Body of pancreas (tissue), 4 donors: ENCODE results near the gene OR10H4.

ENCODE experiments used
- CTCF ChIP-seq, 7 experiments: fragments of 450-650 bp in 4 of 7; fragments of 200-600 bp in 3 of 7; sonication (generic) in 3 of 7; IDR thresholded peaks; one replicate each; pipeline ENCODE4 v1.5.1; 2016 to 2019; ENCODE audit warnings: antibody characterized with exemption in 7 of 7
- POLR2A ChIP-seq, 3 donors: fragments of 450-650 bp; IDR thresholded peaks; one replicate each; pipeline ENCODE4 v1.6.1; 2016; ENCODE audit warnings: antibody characterized with exemption in 3 of 3, mild to moderate bottlenecking in 2 of 3

DNA sequence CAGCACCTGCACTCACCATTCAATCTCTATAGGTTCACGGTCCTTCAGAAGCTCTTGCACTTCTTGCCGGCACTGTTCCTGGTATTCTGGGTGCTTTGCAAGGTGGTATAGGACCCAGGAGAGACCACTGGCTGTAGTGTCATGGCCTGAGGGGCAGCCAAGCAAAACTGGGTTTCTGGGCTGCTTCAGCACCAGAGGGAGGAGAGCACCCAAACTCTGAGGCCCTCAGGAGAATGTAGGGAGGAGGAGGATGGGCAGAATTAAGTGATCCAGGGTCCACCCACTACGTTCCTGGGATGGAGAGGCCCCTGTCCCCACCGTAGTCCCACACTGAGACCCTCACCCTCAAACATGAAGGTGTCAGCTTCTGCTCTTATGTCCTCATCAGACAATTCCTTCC, 26.8 kb upstream of the OR10H4 start:
- TF ChIP-seq CTCF (IDR thresholded peaks at IDR 0.05) (no peak), POLR2A (IDR thresholded peaks at IDR 0.05) (no peak)
